ENCODE results near the gene TRPC1.

TRPC1 gene

DNA sequence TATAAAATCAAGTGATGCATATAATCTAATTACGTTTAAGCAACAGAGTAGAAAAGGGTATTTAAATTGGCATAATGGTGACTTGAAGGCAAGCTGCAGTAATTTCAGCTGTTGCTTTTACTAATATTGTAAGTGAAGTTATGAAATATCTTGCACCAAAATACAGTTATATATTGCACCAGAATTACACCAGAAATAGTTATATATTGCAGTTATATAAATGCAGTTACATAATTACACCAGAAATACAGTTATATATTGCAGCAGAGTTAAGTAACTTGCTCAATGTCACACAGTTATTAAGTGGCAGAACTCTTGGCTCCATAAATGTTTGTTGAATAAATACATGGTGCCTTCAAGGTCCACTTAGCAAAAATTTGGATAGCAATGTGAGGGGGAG, 113.7 kb downstream of the TRPC1 start:
- no peak for DNase-seq (ENCODE audit: low read depth, low spot score)

GRCh38 chr3:142839831-142840230, 116.0 kb downstream of the TRPC1 start:
- DNase-seq (ENCODE audit: low read depth, low spot score), result no peak

- DNase-seq (ENCODE audit: low read depth, low spot score), result no peak
Observed at GRCh38 chr3:142844339-142844977, 120.6 kb downstream of the TRPC1 start.

DNA sequence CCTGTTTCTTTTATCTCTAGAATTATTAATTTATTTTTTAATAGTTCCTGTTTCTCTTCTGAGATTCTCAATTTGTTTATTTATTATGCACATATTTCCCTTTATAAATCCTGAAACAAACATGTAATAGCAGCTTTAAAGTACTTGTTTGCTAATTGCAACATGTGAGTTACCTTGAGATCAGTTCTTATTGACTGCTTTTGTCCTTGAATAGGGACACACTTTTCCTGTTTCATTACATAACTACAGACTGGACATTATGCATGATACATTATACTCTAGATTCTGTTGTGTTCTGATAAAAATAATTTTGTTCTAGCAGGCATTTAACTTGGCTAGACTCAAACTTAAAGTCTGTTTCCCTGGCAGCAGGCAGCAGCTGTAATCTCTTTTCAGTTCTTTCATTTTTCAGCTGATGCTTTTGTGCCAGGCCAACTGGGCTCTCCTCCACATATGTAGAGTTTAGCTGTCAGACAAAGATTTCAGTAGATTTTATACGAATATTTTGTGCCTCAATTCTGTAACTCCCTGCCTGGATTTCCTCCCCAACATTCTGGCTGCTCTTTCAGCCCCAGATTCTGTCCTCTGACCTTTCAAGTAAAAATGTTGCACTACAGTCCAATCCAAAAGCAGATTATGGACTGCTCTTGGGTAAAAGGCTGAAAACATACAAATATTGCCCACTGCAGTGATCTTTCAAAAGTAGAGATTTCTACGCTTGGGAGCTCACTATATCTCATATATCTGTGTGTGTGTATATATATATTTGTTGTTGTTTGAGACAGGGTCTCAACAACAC, 123.1 kb downstream of the TRPC1 start:
- no peak for DNase-seq (ENCODE audit: low read depth, low spot score)

GRCh38 chr3:142849148-142849547, 125.3 kb downstream of the TRPC1 start:
- DNase-seq (ENCODE audit: low read depth, low spot score), result no peak

DNA sequence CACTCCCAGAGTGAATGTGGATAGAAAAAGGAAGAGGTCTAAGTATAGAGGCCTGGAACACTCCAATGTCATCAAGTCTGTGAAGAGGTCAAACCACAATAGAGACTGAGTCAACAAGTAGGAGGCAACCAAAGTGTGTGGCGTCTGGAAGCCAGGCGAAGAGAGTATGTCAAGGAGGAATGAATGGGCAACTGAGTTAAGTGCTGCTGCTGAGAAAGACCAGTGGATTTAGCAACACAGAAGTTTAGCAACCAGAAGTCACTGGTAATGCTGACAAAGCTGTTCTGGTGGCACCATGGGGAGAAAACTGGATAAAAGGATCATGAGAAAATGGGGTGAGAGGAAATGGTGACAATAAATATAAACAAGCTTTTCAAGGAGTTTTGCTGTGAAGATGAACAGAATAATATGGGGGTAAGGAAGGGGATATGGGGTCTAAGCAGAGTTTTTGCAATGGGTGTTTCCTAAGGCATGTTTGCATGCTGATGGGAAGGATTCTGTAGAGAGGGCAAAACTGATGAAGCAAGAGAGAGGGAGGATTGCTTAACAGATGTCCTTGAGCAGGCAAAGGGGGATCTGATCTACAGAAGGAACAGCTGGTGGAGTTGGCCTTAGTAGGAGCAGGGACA, 126.7 kb downstream of the TRPC1 start:
- DNase-seq (ENCODE audit: low read depth, low spot score), result no peak

- no peak for DNase-seq (ENCODE audit: low read depth, low spot score)
Observed at GRCh38 chr3:142852009-142852408, 128.2 kb downstream of the TRPC1 start.

- no peak for DNase-seq (ENCODE audit: low read depth, low spot score)
Observed at GRCh38 chr3:142853270-142854168, 129.7 kb downstream of the TRPC1 start.

GRCh38 chr3:142857056-142857455, 133.2 kb downstream of the TRPC1 start:
- peak; percentile 45 for DNase-seq (ENCODE audit: low read depth, low spot score)

All from iPS DF 19.7 (cell line).